PFSK-1 (cell line): ENCODE measurements around the gene RBMS3.

Experiments used
- FOXP2 ChIP-seq: optimal IDR thresholded peaks from 2 replicates; pipeline ENCODE3; 2011; ENCODE audit warnings: borderline replicate concordance, control low read depth, inconsistent platforms; ENCODE audit not compliant: insufficient read depth; ENCODE audit errors: extremely low read length, extremely low read depth
- POLR2AphosphoS5 ChIP-seq: IDR thresholded peaks from 2 replicates; pipeline ENCODE4 v1.6.1; 2012; ENCODE audit warnings: low read depth, mild to moderate bottlenecking, control low read depth, low read length, moderate library complexity
- REST ChIP-seq, 2 experiments: IDR thresholded peaks; 2 replicates each; pipeline versions ENCODE4 v1.6.1 to v1.8.0; 2011 to 2012; ENCODE audit warnings: low read depth in 2 of 2, low read length in 2 of 2, control low read depth in 1 of 2, inconsistent platforms in 1 of 2, mild to moderate bottlenecking in 1 of 2, moderate library complexity in 1 of 2; ENCODE audit not compliant: insufficient read depth in 1 of 2
- SIN3A ChIP-seq: IDR thresholded peaks from 2 replicates; pipeline ENCODE4 v1.6.1; 2012; ENCODE audit warnings: mild to moderate bottlenecking, low read length, moderate library complexity, borderline replicate concordance; ENCODE audit not compliant: insufficient read depth
- TAF1 ChIP-seq: IDR thresholded peaks from 2 replicates; pipeline ENCODE4 v1.6.1; 2012; ENCODE audit warnings: low read length, control low read depth, borderline replicate concordance; ENCODE audit not compliant: insufficient read depth

The RBMS3 gene

GRCh38 chr3:29240887-29241286 is 40.0 kb upstream of the RBMS3 start:
- no peak for TF ChIP-seq POLR2AphosphoS5
- TF ChIP-seq SIN3A: no peak
- TF ChIP-seq TAF1: no peak
- no peak for TF ChIP-seq FOXP2
- no peak for TF ChIP-seq REST (IDR thresholded peaks at IDR 0.05; ENCODE audit: insufficient read depth in 1 of 2, low read depth in 2 of 2, low read length in 2 of 2)

GRCh38 chr3:29241855-29242254 is 39.0 kb upstream of the RBMS3 start:
- TF ChIP-seq SIN3A: no peak
- no peak for TF ChIP-seq POLR2AphosphoS5
- no peak for TF ChIP-seq FOXP2
- TF ChIP-seq TAF1: no peak
- no peak for TF ChIP-seq REST (IDR thresholded peaks at IDR 0.05; ENCODE audit: insufficient read depth in 1 of 2, low read depth in 2 of 2, low read length in 2 of 2)

GRCh38 chr3:29242296-29242695 is 38.6 kb upstream of the RBMS3 start:
- no peak for TF ChIP-seq SIN3A

GRCh38 chr3:29245441-29245840 is 35.4 kb upstream of the RBMS3 start:
- TF ChIP-seq REST (IDR thresholded peaks at IDR 0.05; ENCODE audit: insufficient read depth in 1 of 2, low read depth in 2 of 2, low read length in 2 of 2): no peak
- no peak for TF ChIP-seq POLR2AphosphoS5
- no peak for TF ChIP-seq SIN3A
- TF ChIP-seq FOXP2: no peak
- no peak for TF ChIP-seq TAF1

GRCh38 chr3:29247088-29247745 is 33.7 kb upstream of the RBMS3 start:
- TF ChIP-seq POLR2AphosphoS5: no peak
- no peak for TF ChIP-seq FOXP2
- no peak for TF ChIP-seq SIN3A
- no peak for TF ChIP-seq REST (IDR thresholded peaks at IDR 0.05; ENCODE audit: insufficient read depth in 1 of 2, low read depth in 2 of 2, low read length in 2 of 2)
- no peak for TF ChIP-seq TAF1
